Measurements from ENCODE around the gene KRT8. TPM values are rescaled to one million over a fixed set of nuclear protein-coding genes. Genes with fewer than 3 reads are reported as not detected.

KRT8 gene
- total and polyA plus RNA-seq, 9 donors = 1.1 to 56.7 (median 4.4) TPM

DNA sequence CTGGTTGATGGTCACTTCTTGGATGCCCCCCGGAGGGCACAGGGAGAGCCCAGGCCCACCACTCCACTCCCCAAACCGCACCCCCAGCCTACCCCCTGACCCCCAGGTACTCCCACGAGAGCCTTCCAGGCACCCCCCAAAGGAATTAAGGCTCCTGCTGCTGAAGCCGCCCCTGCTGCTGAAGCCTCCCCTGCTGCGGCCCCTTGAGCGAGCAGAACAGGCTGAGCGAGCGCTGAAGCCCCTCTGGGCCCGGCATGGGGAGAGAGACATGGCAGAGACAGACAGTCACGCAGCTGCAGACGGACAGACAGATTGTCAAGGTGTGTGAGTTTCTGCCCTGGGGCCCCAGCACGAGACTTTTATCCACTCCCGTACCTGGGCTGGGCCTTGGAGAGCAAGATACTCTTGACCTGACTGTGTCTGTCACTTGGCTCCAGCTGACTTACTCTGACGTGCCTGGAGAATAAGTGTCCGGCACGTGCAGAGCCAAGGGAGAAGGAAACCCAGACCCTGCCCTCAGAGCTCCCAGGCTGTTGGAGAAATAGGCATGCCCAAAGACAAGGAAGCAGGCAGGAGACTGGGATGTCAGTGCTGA, 56.1 kb downstream of the KRT8 start, which contains the start of gene KRT78:
KRT78 (minus strand) TSS at position 334 of the 595 bp plus-strand sequence; CDS start at position 270, 64 bp downstream.
- Histone ChIP-seq H3K36me3 (ENCODE audit: control insufficient read depth, insufficient read depth, low read length) (no peaks in the 10 kb centered on the region), H3K27me3 (ENCODE audit: control insufficient read depth, insufficient read depth, low read length) (peaks cover 3% of the 10 kb centered on the region), H3K4me1 (ENCODE audit: control insufficient read depth, insufficient read depth, low read length) (no peaks in the 10 kb centered on the region), H3K27ac (ENCODE audit: low read length) (no peak within 1 kb of the TSS), H3K9me3 (replicated peaks; ENCODE audit: control insufficient read depth, low read depth, low read length) (no peaks in the 10 kb centered on the region), H3K4me3 (ENCODE audit: low read length) (no peak within 1 kb of the TSS)
- WGBS (ENCODE audit: insufficient coverage) = 75% methylated on average over 13 of the region's 16 CpGs
- DNase-seq = no peak

GRCh38 chr12:52847335-52848102, 57.4 kb downstream of the KRT8 start:
- DNase-seq = no peak
- Histone ChIP-seq H3K4me1 (ENCODE audit: control insufficient read depth, insufficient read depth, low read length) (no peaks in the 10 kb centered on the region), H3K9me3 (replicated peaks; ENCODE audit: control insufficient read depth, low read depth, low read length) (no peaks in the 10 kb centered on the region), H3K4me3 (ENCODE audit: low read length) (no peak overlapping the region), H3K36me3 (ENCODE audit: control insufficient read depth, insufficient read depth, low read length) (no peaks in the 10 kb centered on the region), H3K27ac (ENCODE audit: low read length) (no peak overlapping the region), H3K27me3 (ENCODE audit: control insufficient read depth, insufficient read depth, low read length) (peaks cover 5% of the 10 kb centered on the region)
- WGBS (ENCODE audit: insufficient coverage) = 72% methylated on average over 12 of the region's 12 CpGs

Other genes with a start within 250 kb of the KRT8 start
- gene KRT1, start 224.7 kb downstream of the KRT8 start, total RNA-seq = 0.35 TPM
- 100 to 1,000 TPM in 1 of 8 donors, 10 to 100 TPM in 1, 1 to 10 TPM in 4, under 1 TPM in 2; 0.47 to 193 (median 1.9) TPM for gene KRT1, start 224.7 kb downstream of the KRT8 start, polyA plus RNA-seq (ENCODE audit: insufficient read depth in 1 of 8, insufficient read length in 8 of 8, low replicate concordance in 1 of 8)
- not detected for gene KRT77, start 201.6 kb downstream of the KRT8 start, total RNA-seq
- under 1 TPM in 2 of 8 donors, not detected in 6; 0.08 to 0.61 TPM for gene KRT77, start 201.6 kb downstream of the KRT8 start, polyA plus RNA-seq (ENCODE audit: insufficient read depth in 1 of 8, insufficient read length in 8 of 8, low replicate concordance in 1 of 8)
- gene KRT76, start 127.7 kb downstream of the KRT8 start, total RNA-seq = not detected
- gene KRT76, start 127.7 kb downstream of the KRT8 start, polyA plus RNA-seq (ENCODE audit: insufficient read depth in 1 of 8, insufficient read length in 8 of 8, low replicate concordance in 1 of 8) = not detected
- not detected for gene KRT3, start 109.0 kb downstream of the KRT8 start, total RNA-seq
- under 1 TPM in 1 of 8 donors, not detected in 7; 0.13 TPM for gene KRT3, start 109.0 kb downstream of the KRT8 start, polyA plus RNA-seq (ENCODE audit: insufficient read depth in 1 of 8, insufficient read length in 8 of 8, low replicate concordance in 1 of 8)
- gene KRT4, start 91.0 kb downstream of the KRT8 start, total RNA-seq = 0.04 TPM
- gene KRT4, start 91.0 kb downstream of the KRT8 start, polyA plus RNA-seq (ENCODE audit: insufficient read depth in 1 of 8, insufficient read length in 8 of 8, low replicate concordance in 1 of 8) = 100 to 1,000 TPM in 1 of 8 donors, 1 to 10 TPM in 1, under 1 TPM in 5, not detected in 1; 0.04 to 178 (median 0.50) TPM
- gene KRT79, start 70.8 kb downstream of the KRT8 start, total RNA-seq = not detected
- gene KRT79, start 70.8 kb downstream of the KRT8 start, polyA plus RNA-seq (ENCODE audit: insufficient read depth in 1 of 8, insufficient read length in 8 of 8, low replicate concordance in 1 of 8) = not detected
- gene KRT78, start 56.1 kb downstream of the KRT8 start, total RNA-seq = not detected
- 1 to 10 TPM in 1 of 8 donors, under 1 TPM in 2, not detected in 5; 0.05 to 2.8 (median 0.79) TPM for gene KRT78, start 56.1 kb downstream of the KRT8 start, polyA plus RNA-seq (ENCODE audit: insufficient read depth in 1 of 8, insufficient read length in 8 of 8, low replicate concordance in 1 of 8)
- gene KRT18, start 44.0 kb upstream of the KRT8 start, total RNA-seq = 4.3 TPM
- gene KRT18, start 44.0 kb upstream of the KRT8 start, polyA plus RNA-seq (ENCODE audit: insufficient read depth in 1 of 8, insufficient read length in 8 of 8, low replicate concordance in 1 of 8) = 10 to 100 TPM in 3 of 8 donors, 1 to 10 TPM in 5; 3.6 to 39.0 (median 5.2) TPM
- gene EIF4B, start 101.4 kb upstream of the KRT8 start, total RNA-seq = 699 TPM
- 100 to 1,000 TPM; 353 to 473 (median 417) TPM for gene EIF4B, start 101.4 kb upstream of the KRT8 start, polyA plus RNA-seq (ENCODE audit: insufficient read depth in 1 of 8, insufficient read length in 8 of 8, low replicate concordance in 1 of 8)
- 49.3 TPM for gene TNS2, start 145.0 kb upstream of the KRT8 start, total RNA-seq
- gene TNS2, start 145.0 kb upstream of the KRT8 start, polyA plus RNA-seq (ENCODE audit: insufficient read depth in 1 of 8, insufficient read length in 8 of 8, low replicate concordance in 1 of 8) = 100 to 1,000 TPM in 3 of 8 donors, 10 to 100 TPM in 5; 66.8 to 119 (median 99.4) TPM
- 15.2 TPM for gene SPRYD3, start 174.3 kb upstream of the KRT8 start, total RNA-seq
- gene SPRYD3, start 174.3 kb upstream of the KRT8 start, polyA plus RNA-seq (ENCODE audit: insufficient read depth in 1 of 8, insufficient read length in 8 of 8, low replicate concordance in 1 of 8) = 10 to 100 TPM; 18.2 to 23.6 (median 20.5) TPM
- 132 TPM for gene IGFBP6, start 192.6 kb upstream of the KRT8 start, total RNA-seq
- 100 to 1,000 TPM in 4 of 8 donors, 10 to 100 TPM in 4; 50.7 to 181 (median 93.6) TPM for gene IGFBP6, start 192.6 kb upstream of the KRT8 start, polyA plus RNA-seq (ENCODE audit: insufficient read depth in 1 of 8, insufficient read length in 8 of 8, low replicate concordance in 1 of 8)
- gene SOAT2, start 198.4 kb upstream of the KRT8 start, total RNA-seq = 0.04 TPM
- 1 to 10 TPM in 2 of 8 donors, under 1 TPM in 6; 0.07 to 4.8 (median 0.21) TPM for gene SOAT2, start 198.4 kb upstream of the KRT8 start, polyA plus RNA-seq (ENCODE audit: insufficient read depth in 1 of 8, insufficient read length in 8 of 8, low replicate concordance in 1 of 8)

Data from muscle of leg (tissue), 11 donors.